ENCODE measurements around the gene PAXX.

The PAXX gene

DNA sequence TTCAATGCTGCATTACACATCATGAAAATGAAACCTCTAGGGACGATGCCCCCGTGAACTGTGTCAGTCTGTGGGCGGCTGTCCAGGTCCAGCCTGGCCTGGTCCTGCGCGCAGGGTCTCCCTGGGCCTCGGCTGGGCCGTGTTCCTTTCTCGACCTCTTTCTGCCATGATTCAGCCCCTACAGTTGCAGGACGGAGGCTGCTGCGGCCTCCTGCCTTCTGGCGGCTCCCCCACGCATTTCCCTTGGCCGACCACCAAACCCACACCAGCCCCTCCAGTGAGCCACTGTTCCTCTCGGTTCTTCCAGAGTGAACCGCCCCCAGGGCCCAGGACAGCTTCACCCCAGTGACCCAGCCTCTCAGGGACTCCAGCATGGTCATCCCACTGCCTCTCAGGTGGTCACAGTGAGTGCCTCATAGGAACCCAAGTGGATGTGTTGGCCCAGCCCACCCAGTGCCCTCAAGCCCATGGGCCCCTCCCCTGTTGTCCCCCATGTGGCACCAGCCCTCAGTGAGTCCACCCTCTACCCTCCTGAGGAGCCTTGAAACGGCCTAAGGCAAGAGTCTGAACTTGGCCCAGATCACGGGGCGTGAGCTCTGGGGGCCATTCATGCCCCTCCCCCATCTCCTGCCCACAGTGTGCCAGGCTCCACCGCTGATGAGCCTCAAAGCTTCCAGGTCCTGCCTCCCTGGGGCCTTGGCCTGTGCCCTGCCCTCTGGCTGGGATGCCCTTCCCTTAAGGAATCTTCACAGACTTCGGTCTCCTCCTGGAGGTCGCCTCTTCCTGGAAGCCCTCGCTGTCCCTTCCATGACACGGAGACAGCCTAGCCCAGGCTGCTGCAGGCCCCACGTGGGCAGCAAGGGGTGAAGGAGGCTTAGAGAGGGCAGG is 14.1 kb downstream of the PAXX start:
- no peak for DNase-seq

- no peak for DNase-seq
These were observed 15.0 kb downstream of the PAXX start for GRCh38 chr9:137007108-137007815.

- DNase-seq: no peak
These were observed 15.6 kb downstream of the PAXX start for GRCh38 chr9:137007816-137008270.

- no peak for DNase-seq
These were observed 16.1 kb downstream of the PAXX start for GRCh38 chr9:137008312-137008711.

GRCh38 chr9:137009217-137009616 is 17.0 kb downstream of the PAXX start:
- DNase-seq: no peak

DNA sequence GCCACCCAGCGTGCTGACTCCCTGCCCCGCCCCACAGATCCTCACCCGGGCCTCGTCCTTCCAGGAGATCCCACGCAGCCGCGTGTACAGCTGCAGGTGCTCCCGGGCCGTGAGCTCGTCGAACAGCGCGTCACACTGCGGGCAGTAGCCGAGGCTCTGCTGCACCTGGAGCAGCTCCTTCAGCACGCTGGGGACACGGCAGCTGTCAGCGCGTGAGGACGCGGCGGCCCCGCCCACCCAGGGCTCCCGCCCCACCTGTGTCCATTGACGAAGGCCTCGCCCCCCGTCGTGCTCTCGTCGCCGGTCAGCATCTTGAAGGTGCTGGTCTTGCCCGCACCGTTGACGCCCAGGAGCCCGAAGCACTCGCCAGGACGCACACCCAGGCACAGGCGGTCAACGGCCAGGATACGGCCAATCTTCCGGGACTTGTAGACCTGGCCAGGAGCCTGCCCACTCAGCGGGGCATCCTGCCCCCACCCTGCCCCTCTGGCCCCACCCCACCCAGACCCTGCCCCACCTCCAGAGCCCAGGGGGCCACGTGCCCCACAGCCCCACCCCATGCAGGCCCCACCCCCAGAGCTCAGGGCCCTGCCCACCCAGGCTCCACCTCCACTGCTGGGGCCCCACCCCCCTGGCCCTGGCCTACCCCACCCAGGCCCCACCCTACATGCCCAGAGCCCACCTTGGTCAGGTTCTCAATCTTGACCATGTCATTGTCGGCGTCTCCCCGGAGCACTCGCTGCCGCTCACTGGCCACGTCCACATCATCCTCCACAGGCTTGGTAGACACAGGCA is 17.9 kb downstream of the PAXX start:
- no peak for DNase-seq

GRCh38 chr9:137011156-137011555 is 18.9 kb downstream of the PAXX start:
- no peak for DNase-seq

- no peak for DNase-seq
These were observed 19.9 kb downstream of the PAXX start for GRCh38 chr9:137011907-137012675.

- no peak for DNase-seq
These were observed 20.7 kb downstream of the PAXX start for GRCh38 chr9:137012694-137013570.

DNA sequence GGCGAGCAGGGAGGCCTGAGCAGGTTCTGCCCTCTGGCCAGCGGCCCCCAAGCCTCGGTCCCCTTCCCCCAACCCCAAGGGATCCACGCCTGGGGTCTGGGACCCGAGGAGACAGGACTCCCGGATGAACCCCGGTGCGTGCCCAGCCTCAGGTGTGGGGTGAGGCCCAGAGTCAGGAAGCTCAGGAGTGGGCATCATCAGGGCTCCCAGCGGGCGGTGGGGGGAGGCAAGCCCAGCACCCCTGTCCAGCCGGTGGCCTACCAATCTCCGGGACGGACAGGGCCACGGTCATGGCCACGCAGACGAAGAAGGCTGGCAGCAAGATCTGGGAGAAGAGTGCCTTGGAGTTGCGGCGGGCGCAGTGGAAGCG is 21.3 kb downstream of the PAXX start:
- no peak for DNase-seq

DNA sequence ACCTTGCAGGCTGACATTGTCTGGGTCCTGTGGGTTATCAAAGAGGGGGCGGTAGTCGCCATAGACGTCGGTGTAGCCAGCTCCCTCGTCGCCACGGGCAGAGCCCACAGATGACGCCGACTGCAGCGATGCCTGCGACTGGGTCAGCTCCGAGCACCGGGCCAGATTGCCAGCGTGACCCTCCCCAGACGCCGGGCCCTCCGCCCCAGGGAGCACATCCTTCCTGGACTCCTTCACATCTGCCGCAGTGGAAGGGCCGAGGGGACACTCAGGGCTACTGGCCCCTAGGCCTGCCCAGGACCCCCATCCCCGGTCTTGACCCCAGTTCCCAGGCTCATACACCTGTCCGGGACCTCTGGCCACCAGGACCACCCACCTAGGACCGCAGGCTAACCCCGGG is 21.9 kb downstream of the PAXX start:
- DNase-seq: no peak

- no peak for DNase-seq
These were observed 22.7 kb downstream of the PAXX start for GRCh38 chr9:137014776-137015539.

DNA sequence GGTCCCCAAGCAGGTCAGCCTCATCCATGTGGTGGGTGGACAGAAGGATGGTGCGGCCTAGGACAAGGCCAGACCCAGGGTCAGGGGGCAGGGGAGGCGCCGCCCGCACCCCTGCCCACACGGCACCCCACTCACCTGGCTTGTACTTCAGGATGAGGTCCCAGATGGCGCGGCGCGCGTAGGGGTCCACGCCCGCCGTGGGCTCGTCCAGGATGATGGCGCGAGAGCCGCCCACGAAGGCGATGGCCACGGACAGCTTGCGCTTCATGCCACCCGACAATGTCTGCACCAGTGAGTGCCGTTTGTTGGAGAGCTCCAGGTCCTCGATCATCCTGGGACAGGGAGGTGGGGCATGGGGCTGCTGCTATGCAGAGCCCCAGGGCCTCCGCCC is 23.3 kb downstream of the PAXX start:
- DNase-seq: no peak

DNA sequence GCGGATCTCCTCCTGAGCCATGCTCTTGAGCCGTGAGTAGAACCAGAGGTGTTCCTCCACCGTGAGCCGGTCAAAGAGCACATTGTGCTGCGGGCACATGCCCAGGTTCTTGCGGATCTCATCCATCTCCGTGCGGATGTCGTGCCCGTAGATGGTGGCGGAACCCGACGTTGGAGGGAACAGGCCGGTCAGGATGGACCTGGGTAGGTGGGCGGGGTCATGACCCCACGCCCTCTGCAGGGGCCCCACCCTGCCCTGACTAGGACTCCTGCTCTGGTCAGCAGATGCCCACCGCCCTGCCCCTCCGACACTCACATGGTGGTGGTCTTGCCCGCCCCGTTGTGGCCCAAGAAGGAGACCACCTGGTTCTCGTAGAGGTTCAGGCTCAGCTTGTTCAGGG is 23.8 kb downstream of the PAXX start:
- DNase-seq: no peak

GRCh38 chr9:137016436-137016835 is 24.2 kb downstream of the PAXX start:
- no peak for DNase-seq

DNA sequence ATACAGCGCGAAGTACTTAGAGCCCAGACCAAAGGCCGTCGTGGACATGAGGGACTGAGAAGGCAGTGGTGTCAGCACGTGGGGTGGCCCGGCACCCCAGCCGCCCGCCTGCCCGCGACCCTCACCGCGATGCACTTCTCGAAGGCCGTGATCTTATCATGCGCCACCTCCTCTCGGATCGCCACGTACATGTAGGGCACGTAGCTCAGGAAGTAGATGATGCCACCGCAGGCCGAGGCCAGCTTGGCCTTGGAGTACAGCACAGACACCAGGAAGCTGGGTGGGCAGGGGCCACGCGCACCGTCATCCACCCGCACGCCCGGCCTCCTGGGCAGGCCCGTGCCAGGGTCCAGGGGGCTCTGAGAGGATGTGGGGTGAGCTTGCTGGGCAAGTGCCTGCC is 24.8 kb downstream of the PAXX start:
- DNase-seq: no peak

DNA sequence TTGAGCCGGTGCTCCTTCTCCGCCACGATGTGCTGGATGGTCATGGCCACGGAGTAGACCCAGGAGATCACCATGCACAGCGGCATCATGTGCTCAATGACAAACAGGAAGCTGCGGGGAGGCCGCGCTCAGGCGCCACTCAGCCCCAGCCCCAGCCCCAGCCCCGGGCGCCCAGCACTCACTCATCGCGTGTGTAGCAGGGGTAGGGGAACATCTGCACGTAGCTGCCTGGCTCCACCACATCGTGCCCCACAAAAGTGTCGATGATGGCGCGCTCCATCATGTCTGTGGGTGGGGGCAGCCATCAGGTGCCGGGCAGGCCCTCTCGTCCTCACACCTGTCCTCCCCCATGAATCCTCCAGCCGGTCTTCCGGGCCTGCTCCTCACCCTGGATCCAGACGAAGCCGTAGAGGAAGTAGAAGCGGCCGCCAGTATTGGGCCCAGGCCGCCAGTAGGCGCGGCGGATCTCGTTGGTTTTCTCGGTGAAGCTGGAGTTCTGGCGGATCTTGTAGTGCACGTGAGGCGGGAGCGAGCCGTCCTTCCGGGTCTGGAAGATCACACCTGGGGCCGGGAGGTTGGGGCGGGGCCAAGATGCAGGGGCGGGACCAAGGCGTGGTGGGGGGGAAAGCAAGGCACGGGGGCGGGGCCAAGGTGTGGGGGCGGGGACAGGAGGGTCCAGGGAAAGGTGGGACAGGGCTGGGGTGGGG is 25.7 kb downstream of the PAXX start:
- DNase-seq: no peak

- no peak for DNase-seq
These were observed 26.7 kb downstream of the PAXX start for GRCh38 chr9:137018761-137019559.

Measured in cerebellar nuclear complex (tissue), 1 donor.